RWPE1 (cell line): ENCODE data around the gene LMNB1.
"Not testable (repeated sequence)": the region's sequence is repeated elsewhere in the genome, so short reads cannot be mapped to it uniquely, and the experiment has no call there.

Experiments used
- CTCF ChIA-PET: fragments of 350-600 bp; sonication (Branson Sonifier 250); formaldehyde crosslinking; extraction: SDS; loops from one replicate; lab custom pipeline; 2021; lab: Yijun Ruan, JAX
- POLR2A ChIA-PET: fragments of 400-600 bp; formaldehyde crosslinking; extraction: SDS; loops from one replicate; lab custom pipeline; 2020; ENCODE audit warnings: antibody characterized with exemption; ENCODE audit not compliant: low non-redundant PET; lab: Yijun Ruan, JAX
- DNase-seq: peaks from one replicate; pipeline ENCODE4 v3.0.0; 2012; ENCODE audit warnings: low spot score
- H3K27ac ChIP-seq: fragments of 450-650 bp; 2 replicates; pipeline ENCODE4 v1.5.1; 2017
- TF ChIP-seq, protein P1 (sequence below): fragments of 450-650 bp; conservative IDR thresholded peaks from 2 replicates; pipeline ENCODE4 v1.5.1; 2017; ENCODE audit warnings: low read depth, mild to moderate bottlenecking

The LMNB1 gene

DNA sequence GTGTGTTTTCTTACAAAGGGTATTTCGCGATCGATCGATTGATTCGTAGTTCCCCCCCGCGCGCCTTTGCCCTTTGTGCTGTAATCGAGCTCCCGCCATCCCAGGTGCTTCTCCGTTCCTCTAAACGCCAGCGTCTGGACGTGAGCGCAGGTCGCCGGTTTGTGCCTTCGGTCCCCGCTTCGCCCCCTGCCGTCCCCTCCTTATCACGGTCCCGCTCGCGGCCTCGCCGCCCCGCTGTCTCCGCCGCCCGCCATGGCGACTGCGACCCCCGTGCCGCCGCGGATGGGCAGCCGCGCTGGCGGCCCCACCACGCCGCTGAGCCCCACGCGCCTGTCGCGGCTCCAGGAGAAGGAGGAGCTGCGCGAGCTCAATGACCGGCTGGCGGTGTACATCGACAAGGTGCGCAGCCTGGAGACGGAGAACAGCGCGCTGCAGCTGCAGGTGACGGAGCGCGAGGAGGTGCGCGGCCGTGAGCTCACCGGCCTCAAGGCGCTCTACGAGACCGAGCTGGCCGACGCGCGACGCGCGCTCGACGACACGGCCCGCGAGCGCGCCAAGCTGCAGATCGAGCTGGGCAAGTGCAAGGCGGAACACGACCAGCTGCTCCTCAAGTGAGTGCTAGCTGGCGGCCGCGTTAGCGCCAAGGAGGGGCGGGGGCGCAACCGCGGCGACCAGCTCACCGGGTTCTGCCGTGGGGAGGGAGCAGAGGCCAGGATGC is 480 bp downstream of the LMNB1 start:
- peak; percentile 35 for DNase-seq
- peak overlapping the region; percentile 97 for H3K27ac ChIP-seq
- ChIA-PET CTCF (interaction anchor here (0.6 to 1.6 kb wide), 4 partner anchors 25 to 715 kb away, joined by 3 to 5 read pairs (median 4); partner anchors contain the start of gene PHAX), POLR2A (interaction anchor here (0.6 to 1.6 kb wide), 3 partner anchors 25 to 101 kb away, joined by 3 to 5 read pairs (median 3); no protein-coding TSS in a partner anchor)
- TF ChIP-seq, protein P1, sequence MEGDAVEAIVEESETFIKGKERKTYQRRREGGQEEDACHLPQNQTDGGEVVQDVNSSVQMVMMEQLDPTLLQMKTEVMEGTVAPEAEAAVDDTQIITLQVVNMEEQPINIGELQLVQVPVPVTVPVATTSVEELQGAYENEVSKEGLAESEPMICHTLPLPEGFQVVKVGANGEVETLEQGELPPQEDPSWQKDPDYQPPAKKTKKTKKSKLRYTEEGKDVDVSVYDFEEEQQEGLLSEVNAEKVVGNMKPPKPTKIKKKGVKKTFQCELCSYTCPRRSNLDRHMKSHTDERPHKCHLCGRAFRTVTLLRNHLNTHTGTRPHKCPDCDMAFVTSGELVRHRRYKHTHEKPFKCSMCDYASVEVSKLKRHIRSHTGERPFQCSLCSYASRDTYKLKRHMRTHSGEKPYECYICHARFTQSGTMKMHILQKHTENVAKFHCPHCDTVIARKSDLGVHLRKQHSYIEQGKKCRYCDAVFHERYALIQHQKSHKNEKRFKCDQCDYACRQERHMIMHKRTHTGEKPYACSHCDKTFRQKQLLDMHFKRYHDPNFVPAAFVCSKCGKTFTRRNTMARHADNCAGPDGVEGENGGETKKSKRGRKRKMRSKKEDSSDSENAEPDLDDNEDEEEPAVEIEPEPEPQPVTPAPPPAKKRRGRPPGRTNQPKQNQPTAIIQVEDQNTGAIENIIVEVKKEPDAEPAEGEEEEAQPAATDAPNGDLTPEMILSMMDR = no peak

DNA sequence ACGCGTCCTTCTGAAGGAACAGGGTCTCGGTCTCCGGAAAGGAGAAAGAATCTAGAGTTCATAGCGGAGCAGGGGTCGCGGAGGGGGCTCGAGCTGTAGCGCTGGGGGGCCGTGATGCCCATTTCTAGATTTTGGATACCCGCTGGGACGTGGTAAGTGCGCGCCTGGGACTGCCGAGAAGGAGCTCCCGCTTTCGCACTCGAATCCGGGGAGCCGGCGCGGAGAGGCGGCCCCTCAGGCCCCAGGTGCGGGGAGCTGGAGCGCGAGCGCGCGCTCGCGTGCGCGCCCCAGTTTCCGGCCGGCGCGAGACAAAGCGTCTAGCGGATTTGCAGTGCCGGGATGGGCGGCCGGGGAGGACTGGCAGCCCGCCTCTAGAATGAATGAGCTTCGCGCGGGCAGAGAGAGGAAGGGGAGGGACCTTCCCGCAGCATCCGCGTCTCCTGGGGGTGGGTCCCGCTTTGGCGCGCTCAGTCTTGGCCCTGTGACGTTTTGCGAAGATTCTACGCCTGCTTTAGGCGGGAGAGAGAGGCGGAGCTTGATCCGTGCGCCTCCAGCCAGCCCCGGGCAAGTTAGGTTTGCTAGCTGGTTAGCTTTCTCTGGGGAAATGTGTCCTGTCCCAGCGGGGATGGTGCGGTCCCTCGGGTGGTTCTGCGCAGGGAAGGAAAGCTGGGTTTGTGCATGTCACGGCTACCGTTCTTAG is 1.2 kb downstream of the LMNB1 start:
- ChIA-PET CTCF (interaction anchor here (0.5 to 1.6 kb wide), 5 partner anchors 24 to 714 kb away, joined by 3 to 6 read pairs (median 5); partner anchors contain the start of gene PHAX), POLR2A (interaction anchor here (0.6 to 1.6 kb wide), 6 partner anchors 23 to 101 kb away, joined by 3 to 7 read pairs (median 3); no protein-coding TSS in a partner anchor)
- TF ChIP-seq, protein P1 = no peak

DNA sequence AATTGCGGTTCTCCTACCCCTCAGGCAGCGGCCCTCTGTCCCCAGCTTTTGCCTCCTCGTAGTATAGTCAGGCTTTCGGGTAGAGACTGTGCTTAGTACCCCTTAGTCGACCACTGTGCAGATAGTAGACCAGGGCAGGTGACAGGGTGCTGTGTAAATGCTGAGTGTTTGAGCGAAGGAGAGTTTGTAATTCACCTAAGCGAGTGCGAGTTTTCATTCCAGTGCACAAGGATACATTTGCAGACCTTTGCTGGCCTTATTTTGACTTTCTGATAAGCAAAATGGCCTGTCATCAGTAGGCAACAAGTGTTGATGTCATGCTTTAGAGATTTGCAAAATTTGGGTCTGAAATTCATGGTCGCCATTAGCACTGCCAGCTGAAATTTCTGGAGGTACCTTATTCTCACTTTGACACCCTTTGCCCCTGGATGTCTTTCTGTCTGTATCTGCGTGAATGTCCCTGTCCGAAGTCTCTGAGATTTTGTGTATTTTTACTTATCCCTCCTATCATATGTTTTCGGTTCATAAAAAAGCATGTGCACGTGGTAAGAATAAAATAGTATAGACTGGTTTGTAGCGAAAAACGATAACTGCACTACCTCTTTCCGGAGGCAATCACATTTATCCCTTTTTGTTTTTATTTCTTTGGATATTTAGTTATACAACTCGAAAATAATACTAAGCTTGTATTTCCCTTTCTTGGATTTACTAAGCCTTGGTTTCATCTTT is 1.9 kb downstream of the LMNB1 start:
- POLR2A ChIA-PET = interaction anchor here (0.6 to 1.6 kb wide), 5 partner anchors 25 to 102 kb away, joined by 3 to 5 read pairs (median 3); no protein-coding TSS in a partner anchor
- TF ChIP-seq, protein P1 = no peak
- CTCF ChIA-PET = interaction anchor here (0.5 to 1.6 kb wide), 3 partner anchors 23 to 164 kb away, joined by 3 to 6 read pairs (median 5); no protein-coding TSS in a partner anchor
- no peak for DNase-seq
- H3K27ac ChIP-seq = peak overlapping the region; percentile 97

More for the DNA sequence above, 1.2 kb downstream of the LMNB1 start:
- peak overlapping the region; percentile 97 for H3K27ac ChIP-seq
- DNase-seq = peak; percentile 93

DNA sequence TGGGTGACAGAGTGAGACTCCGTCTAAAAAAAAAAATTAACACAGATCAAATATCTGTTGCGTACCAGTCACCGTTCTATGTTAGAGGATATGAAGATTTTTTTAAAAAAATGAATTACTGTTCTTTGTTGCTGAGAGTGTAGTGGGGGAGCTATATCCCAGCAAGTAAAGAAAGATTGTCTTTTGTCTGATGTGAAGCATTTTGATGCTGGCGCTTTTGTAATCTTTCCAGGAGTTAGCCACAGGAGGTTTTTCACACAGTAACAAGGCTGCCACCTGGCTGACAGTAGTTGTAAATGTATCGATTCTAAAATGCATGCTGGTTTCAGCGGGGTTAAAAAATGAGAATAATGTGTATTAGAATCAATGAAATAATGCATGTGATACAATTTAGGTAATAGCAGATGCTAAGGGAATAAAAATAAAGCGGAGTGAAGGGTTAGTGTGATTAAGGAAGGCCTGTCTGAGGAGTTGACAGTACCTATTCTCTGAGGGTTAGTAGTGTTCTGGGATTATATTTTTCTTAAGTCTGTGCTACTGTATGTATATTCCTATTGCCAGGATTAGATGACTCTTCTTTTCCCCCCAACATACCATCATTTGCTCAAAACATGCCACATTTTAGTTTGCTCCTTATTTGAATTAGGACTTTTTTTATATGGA is 3.4 kb downstream of the LMNB1 start:
- peak; percentile 59 for DNase-seq
- peak overlapping the region; percentile 61 for H3K27ac ChIP-seq
- TF ChIP-seq, protein P1 = peak; percentile 81
- CTCF ChIA-PET = interaction anchor here (0.6 to 2.2 kb wide), 12 partner anchors 14 to 676 kb away, joined by 3 to 10 read pairs (median 4); no protein-coding TSS in a partner anchor
- POLR2A ChIA-PET = no interaction called here

DNA sequence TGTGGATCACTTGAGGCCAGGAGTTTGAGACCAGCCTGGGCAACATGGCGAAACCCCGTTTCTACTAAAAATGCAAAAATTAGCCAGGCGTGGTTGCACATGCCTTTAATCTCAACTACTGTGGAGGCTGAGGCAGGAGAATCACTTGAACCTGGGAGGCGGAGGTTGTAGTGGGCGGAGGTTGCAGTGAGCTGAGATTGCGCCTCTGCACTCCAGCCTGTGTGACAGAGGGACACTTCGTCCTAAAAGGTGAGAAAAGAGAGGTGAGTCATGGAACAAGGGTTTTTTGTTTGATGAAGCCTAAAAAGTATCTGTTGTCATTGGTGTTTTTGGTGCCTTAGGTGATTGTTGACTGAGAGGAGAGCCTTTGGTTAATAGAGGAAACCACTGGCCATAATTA is 11.5 kb downstream of the LMNB1 start:
- DNase-seq, POLR2A ChIA-PET, CTCF ChIA-PET: not testable (repeated sequence)
- H3K27ac ChIP-seq = peak overlapping the region; percentile 7; the same call in 1 of the 2 replicates

DNA sequence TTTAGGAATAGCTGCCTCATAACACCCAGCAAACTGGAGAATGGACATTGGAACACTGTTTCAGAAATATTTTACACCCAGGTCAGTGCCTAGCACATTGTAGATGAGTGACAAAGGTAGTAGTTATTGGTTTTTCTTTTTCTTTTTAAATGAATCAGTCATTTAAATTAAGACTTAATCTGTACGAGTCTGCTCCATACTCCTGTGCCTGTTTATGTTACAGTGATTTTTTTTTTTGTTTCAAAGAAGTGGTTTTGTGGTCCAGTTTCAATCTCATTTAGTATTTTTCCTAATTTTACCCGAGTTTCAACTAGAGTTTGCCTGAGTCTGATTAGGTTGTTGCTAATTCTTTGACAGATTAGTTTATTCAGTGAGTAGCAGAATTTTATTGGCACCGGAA is 16.2 kb downstream of the LMNB1 start:
- ChIA-PET CTCF (no interaction called here), POLR2A (no interaction called here)
- no peak for DNase-seq
- no peak overlapping the region for H3K27ac ChIP-seq
- TF ChIP-seq, protein P1 = no peak

DNA sequence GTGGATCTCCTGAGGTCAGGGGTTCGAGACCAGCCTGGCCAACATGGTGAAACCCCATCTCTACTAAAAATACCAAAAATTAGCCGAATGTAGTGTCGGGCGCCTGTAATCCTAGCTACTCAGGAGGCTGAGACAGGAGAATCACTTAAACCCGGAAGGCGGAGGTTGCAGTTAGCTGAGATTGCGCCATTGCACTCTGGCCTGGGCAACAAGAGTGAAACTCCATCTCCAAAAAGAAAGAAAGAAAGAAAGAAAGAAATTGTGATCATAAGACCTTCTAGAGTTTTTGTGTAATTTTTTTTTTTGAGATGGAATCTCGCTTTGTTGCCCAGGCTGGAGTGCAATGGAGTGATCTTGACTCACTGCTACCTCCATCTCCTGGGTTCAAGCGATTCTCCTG is 16.7 kb downstream of the LMNB1 start:
- POLR2A ChIA-PET, DNase-seq: not testable (repeated sequence)
- H3K27ac ChIP-seq = 0 out of 2 replicates have a peak overlapping the region, but pooled peaks have one; percentile 0
- CTCF ChIA-PET = interaction anchor here (0.7 kb wide), 1 partner anchor 681 kb away, joined by 3 read pairs; no protein-coding TSS in a partner anchor
